K562 (cell line): ENCODE results near the gene GRIP1. TPM values are rescaled to one million over a fixed set of nuclear protein-coding genes. Genes with fewer than 3 reads are reported as not detected.

Source experiments
- ATAC-seq: fragments of 200-7000 bp; cut with Tn5 transposase; 3 replicates; pipeline ENCODE4 v1.9.1; 2020; ENCODE audit warnings: moderate library complexity
- BruUV-seq: library from RNA; stranded (reverse); fragments of 400-500 nt; replicated peaks from 2 replicates; lab custom pipeline; 2021; lab: Mats Ljungman, UMichigan
- CTCF ChIA-PET: fragments of 300-600 bp; formaldehyde crosslinking; extraction: SDS; loops from one replicate; lab custom pipeline; 2021; ENCODE audit warnings: low intra/inter-chr PET ratio; lab: Yijun Ruan, JAX
- POLR2A ChIA-PET: fragments of 300-600, 350-650 bp; sonication (Branson Sonifier 250); formaldehyde crosslinking; extraction: SDS; loops from one replicate; lab custom pipeline; 2021; ENCODE audit warnings: antibody characterized with exemption, inconsistent platforms; lab: Yijun Ruan, JAX
- DNase-seq, 4 experiments: peaks; one replicate each; pipeline versions ENCODE4 v3.0.0 to v3.0.0-alpha.2; 2011 to 2018; ENCODE audit warnings: low spot score in 3 of 4, mixed read lengths in 3 of 4; ENCODE audit errors: extremely low read depth in 1 of 4
- FAIRE-seq: peaks from 2 replicates; lab custom pipeline; 2011; peaks lifted over from hg19 to GRCh38; lab: Jason Lieb, UNC
- H2AFZ ChIP-seq: 2 replicates; pipeline ENCODE4 v1.6.0; 2011; ENCODE audit warnings: low read depth, low read length, control low read depth, inconsistent platforms
- H3K27ac ChIP-seq: fragments of 200-600 bp; 3 replicates; pipeline ENCODE4 v1.8.0; 2011; ENCODE audit warnings: low read depth, mild to moderate bottlenecking, control low read depth, inconsistent platforms, low read length, moderate library complexity, mixed read lengths; ENCODE audit errors: extremely low read depth
- H3K27me3 ChIP-seq, 2 experiments: fragments of 300-600 bp in 1 of 2; 2 replicates in 1 of 2; 3 replicates in 1 of 2; pipeline versions ENCODE4 v1.6.0 to v1.8.0; 2011; ENCODE audit warnings: inconsistent platforms in 2 of 2, low read length in 2 of 2, mild to moderate bottlenecking in 1 of 2, mixed read lengths in 1 of 2, moderate library complexity in 1 of 2; ENCODE audit not compliant: control insufficient read depth in 2 of 2, insufficient read depth in 2 of 2
- H3K36me3 ChIP-seq: fragments of 300-600 bp; 3 replicates; pipeline ENCODE4 v1.8.0; 2011; ENCODE audit warnings: mild to moderate bottlenecking, low read length, inconsistent platforms; ENCODE audit not compliant: control insufficient read depth, insufficient read depth
- H3K4me1 ChIP-seq, 2 experiments: fragments of 200-600 bp in 1 of 2; replicated peaks in 1 of 2; 2 replicates in 1 of 2; 3 replicates in 1 of 2; pipeline versions ENCODE4 v1.5.1 to v1.8.0; 2011; ENCODE audit warnings: inconsistent platforms in 2 of 2, low read length in 2 of 2, mild to moderate bottlenecking in 1 of 2, mixed read lengths in 1 of 2, moderate library complexity in 1 of 2; ENCODE audit not compliant: control insufficient read depth in 2 of 2, insufficient read depth in 2 of 2
- H3K4me2 ChIP-seq: 2 replicates; pipeline ENCODE4 v1.6.1; 2011; ENCODE audit warnings: low read length, control low read depth, inconsistent platforms, mixed read lengths; ENCODE audit not compliant: insufficient read depth
- H3K4me3 ChIP-seq: fragments of 200-600 bp; sonication (generic), shearing (Covaris generic); 2 replicates; pipeline ENCODE4 v1.5.1; 2016; ENCODE audit warnings: control low read depth, inconsistent platforms
- H3K79me2 ChIP-seq: fragments of 200-600 bp; 3 replicates; pipeline ENCODE4 v1.8.0; 2011; ENCODE audit warnings: low read length, inconsistent platforms; ENCODE audit not compliant: control insufficient read depth, insufficient read depth
- H3K9ac ChIP-seq, 2 experiments: 2 replicates each; pipeline versions ENCODE4 v1.6.0 to v1.6.1; 2011; ENCODE audit warnings: low read depth in 2 of 2, low read length in 2 of 2, control low read depth in 1 of 2, inconsistent platforms in 1 of 2, mild to moderate bottlenecking in 1 of 2, mixed read lengths in 1 of 2; ENCODE audit not compliant: insufficient read depth in 1 of 2
- H3K9me1 ChIP-seq: one replicate; pipeline ENCODE4 v1.6.0; 2011; ENCODE audit warnings: inconsistent platforms, mild to moderate bottlenecking, low read length, moderate library complexity; ENCODE audit not compliant: control insufficient read depth, insufficient read depth
- H3K9me3 ChIP-seq: replicated peaks from 2 replicates; pipeline ENCODE4 v1.5.1; 2011; ENCODE audit warnings: low read depth, low read length, inconsistent platforms; ENCODE audit not compliant: control insufficient read depth, insufficient read depth
- H4K20me1 ChIP-seq: replicated peaks from 2 replicates; pipeline ENCODE4 v1.6.1; 2011; ENCODE audit warnings: low read length, inconsistent platforms, mixed read lengths; ENCODE audit not compliant: control insufficient read depth, insufficient read depth
- ARHGAP35 ChIP-seq: fragments of 450-650 bp; IDR thresholded peaks from 2 replicates; pipeline ENCODE4 v1.6.1; 2018; ENCODE audit not compliant: partially characterized antibody
- ATF4 ChIP-seq: fragments of 450-650 bp; formaldehyde crosslinking; IDR thresholded peaks from 2 replicates; pipeline ENCODE4 v1.4.0; 2022; ENCODE audit warnings: mild to moderate bottlenecking, moderate library complexity
- CBX5 ChIP-seq: IDR thresholded peaks from 2 replicates; pipeline ENCODE4 v1.6.1; 2014; ENCODE audit warnings: low read depth, borderline replicate concordance
- EP300 ChIP-seq: IDR thresholded peaks from 2 replicates; pipeline ENCODE4 v1.6.1; 2012; ENCODE audit warnings: low read length, improper control_type of control experiment
- ETV1 ChIP-seq: fragments of 450-650 bp; conservative IDR thresholded peaks from 2 replicates; pipeline ENCODE4 v1.6.1; 2016; ENCODE audit warnings: missing genetic modification characterization, control low read depth, low read depth, missing compliant biosample characterization
- GABPA ChIP-seq: fragments of 200-800 bp; sonication (Bioruptor generic); conservative IDR thresholded peaks from 2 replicates; pipeline ENCODE4 v1.6.1; 2016; ENCODE audit warnings: low read depth, missing genetic modification characterization, missing compliant biosample characterization
- HNRNPK ChIP-seq: fragments of 200-400 bp; formaldehyde crosslinking; IDR thresholded peaks from one replicate; pipeline ENCODE4 v1.6.1; 2018; ENCODE audit warnings: mild to moderate bottlenecking, low read depth, low read length; ENCODE audit not compliant: poor library complexity, severe bottlenecking
- PREB ChIP-seq: sonication (generic); formaldehyde crosslinking; IDR thresholded peaks from 2 replicates; pipeline ENCODE4 v1.8.1; 2023; ENCODE audit warnings: mild to moderate bottlenecking, missing genetic modification reagents
- TGIF2 ChIP-seq: sonication (generic); formaldehyde crosslinking; IDR thresholded peaks from 2 replicates; pipeline ENCODE4 v1.8.1; 2022; ENCODE audit warnings: mild to moderate bottlenecking, missing genetic modification reagents, moderate library complexity
- ZNF277 ChIP-seq: fragments of 250-450 bp; sonication (Bioruptor Pico); IDR thresholded peaks from 2 replicates; pipeline ENCODE4 v1.8.0; 2022; ENCODE audit warnings: inconsistent platforms, mild to moderate bottlenecking, moderate library complexity, borderline replicate concordance
- ZNF830 ChIP-seq: fragments of 250-450 bp; sonication (Bioruptor Pico); IDR thresholded peaks from 2 replicates; pipeline ENCODE4 v1.5.0; 2021; ENCODE audit warnings: mild to moderate bottlenecking
- WGBS: fragments of 100-300 bp; shearing (Covaris generic); methylation state at CpG from one replicate; pipeline ENCODE4 v1.1.6; 2016; ENCODE audit warnings: low coverage, mixed read lengths; ENCODE audit not compliant: insufficient coverage; ENCODE audit errors: missing lambda C conversion rate; 5-methylcytosine and 5-hydroxymethylcytosine counted together
- in situ Hi-C: fragments of 300-500 bp; cut with MboI; formaldehyde crosslinking; loops from 4 replicates; pipeline ENCODE4 v1.15.0; 2018; ENCODE audit warnings: inconsistent platforms, mixed read lengths
- intact Hi-C: fragments of 100-400 bp; cut with micrococcal nuclease; formaldehyde crosslinking; loops from 2 replicates; pipeline ENCODE4 v1.14.2; 2022
- polyA plus RNA-seq, 8 experiments: library from polyadenylated mRNA; depleted of rRNA in 4 of 8; stranded (reverse) in 5 of 8; unstranded in 3 of 8; fragments of >200 nt; fragmentation: Nextera tagmentation in 2 of 8; fragmentation: Illumina TruSeq in 1 of 8; extraction: Ambion mirVana in 2 of 8; extraction: Trizol in 1 of 8; gene quantifications; 2 replicates each; pipeline versions ENCODE4 v1.2.1 to v1.2.3, GENCODE V29; 2011 to 2014; ENCODE audit warnings: inconsistent platforms in 1 of 8, missing spikeins in 1 of 8
- total RNA-seq, 7 experiments: library from RNA; depleted of rRNA in 6 of 7; stranded (reverse); fragments of >200 nt in 6 of 7; fragmentation: Illumina TruSeq in 2 of 7; extraction: Trizol in 2 of 7; gene quantifications; 2 replicates each; pipeline versions ENCODE4 v1.2.1 to v1.2.3, GENCODE V29; 2011 to 2021; ENCODE audit warnings: low replicate concordance in 1 of 7

GRIP1 gene
- total and polyA plus RNA-seq, 9 of the 15 experiments (the other 6 are each of a cell fraction or from before 2014, with no cell fraction given): 0.28 to 1.2 (median 0.45) TPM

DNA sequence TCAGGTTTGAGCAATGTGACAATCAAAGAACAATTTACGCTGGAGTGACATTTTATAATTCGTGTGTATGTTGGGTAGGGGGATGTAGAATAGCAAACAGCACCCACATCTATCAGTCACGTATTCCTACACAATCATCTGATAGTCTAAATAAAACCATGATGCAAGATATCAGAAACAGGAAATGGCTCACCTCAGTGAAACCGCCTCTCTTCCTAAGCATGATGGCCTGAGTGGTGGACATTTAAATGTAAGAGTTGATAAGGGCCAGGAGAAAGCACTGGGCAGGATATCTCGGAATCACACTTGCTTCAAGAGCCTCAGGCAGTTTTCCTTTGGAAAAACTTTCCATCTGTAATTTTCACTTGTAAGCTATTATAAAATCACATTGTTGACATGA is 128.2 kb downstream of the GRIP1 start (continued):
- TF ChIP-seq GABPA (tag): peak; percentile 62
- TF ChIP-seq ETV1 (tag): 0 out of 2 replicates have a peak, but pooled peaks have one; percentile 30
- TF ChIP-seq ATF4 (CRISPR knock-in tag): peak; percentile 87
- peak; percentile 73; the same call in 1 of the 2 replicates for TF ChIP-seq EP300
- TF ChIP-seq HNRNPK: no peak

GRCh38 chr12:66549050-66549389 is 129.9 kb downstream of the GRIP1 start:
- Histone ChIP-seq H3K4me1 (no peaks in the 10 kb centered on the region), H3K36me3 (no peaks in the 10 kb centered on the region), H3K27ac (no peak overlapping the region), H3K4me2 (no peak overlapping the region), H3K9ac (no peak overlapping the region), H3K9me3 (no peaks in the 10 kb centered on the region), H3K27me3 (no peaks in the 10 kb centered on the region), H3K4me3 (no peak overlapping the region), H2AFZ (no peak overlapping the region), H3K9me1 (no peaks in the 10 kb centered on the region), H3K79me2 (no peaks in the 10 kb centered on the region), H4K20me1 (no peaks in the 10 kb centered on the region)
- DNase-seq: no peak
- WGBS: 6% methylated on average over 2 of the region's 2 CpGs
- in situ Hi-C loops (no loop called here), intact Hi-C loops (no loop called here)
- no peak for ATAC-seq
- CTCF ChIA-PET: no interaction called here
- BruUV-seq: no TSS peak
- FAIRE-seq: no peak
- TF ChIP-seq ZNF830 (CRISPR knock-in tag) (no peak), CBX5 (no peak), ARHGAP35 (no peak), TGIF2 (CRISPR knock-in tag) (no peak), ZNF277 (CRISPR knock-in tag) (no peak), PREB (CRISPR knock-in tag) (no peak)
- POLR2A ChIA-PET: no interaction called here
